SJCRH30 (cell line): Measurements from ENCODE around the gene FAM241A. TPM values are rescaled to one million over a fixed set of nuclear protein-coding genes. Genes with fewer than 3 reads are reported as not detected.
"Not testable (repeated sequence)": the region's sequence is repeated elsewhere in the genome, so short reads cannot be mapped to it uniquely, and the experiment has no call there.

ENCODE experiments used
- DNase-seq, 2 experiments: peaks; one replicate each; pipeline ENCODE4 v3.0.0-alpha.2; 2015 to 2020
- H3K27ac ChIP-seq: fragments of 250-450 bp; sonication (Bioruptor Pico); 2 replicates; pipeline ENCODE4 v1.5.1; 2020; ENCODE audit warnings: mild to moderate bottlenecking, moderate library complexity
- H3K27me3 ChIP-seq: fragments of 250-450 bp; sonication (Bioruptor Pico); 2 replicates; pipeline ENCODE4 v1.5.1; 2020; ENCODE audit warnings: mild to moderate bottlenecking, moderate library complexity
- H3K36me3 ChIP-seq: fragments of 250-450 bp; sonication (Bioruptor Pico); 2 replicates; pipeline ENCODE4 v1.5.1; 2020; ENCODE audit warnings: mild to moderate bottlenecking, moderate library complexity
- H3K4me1 ChIP-seq: fragments of 250-450 bp; sonication (Bioruptor Pico); 2 replicates; pipeline ENCODE4 v1.5.1; 2020; ENCODE audit warnings: mild to moderate bottlenecking, moderate library complexity
- H3K4me3 ChIP-seq: fragments of 250-450 bp; sonication (Bioruptor Pico); 2 replicates; pipeline ENCODE4 v1.5.1; 2020; ENCODE audit warnings: mild to moderate bottlenecking, moderate library complexity
- H3K9me3 ChIP-seq: fragments of 250-450 bp; sonication (Bioruptor Pico); replicated peaks from 2 replicates; pipeline ENCODE4 v1.5.1; 2020; ENCODE audit warnings: mild to moderate bottlenecking, moderate library complexity
- total RNA-seq: library from RNA; depleted of rRNA; stranded (reverse); fragments of >200 nt; shearing (Covaris generic); gene quantifications from 2 replicates; pipeline ENCODE4 v1.2.3, GENCODE V29; 2014

FAM241A gene
- total RNA-seq, 1 experiment from 2014 or later = 0.08 TPM

- Histone ChIP-seq H3K4me1 (no peaks in the 10 kb centered on the region), H3K9me3 (no peaks in the 10 kb centered on the region; the same call in 1 of the 2 replicates), H3K27ac (no peak overlapping the region), H3K4me3 (no peak overlapping the region), H3K27me3 (no peaks in the 10 kb centered on the region), H3K36me3 (no peaks in the 10 kb centered on the region)
- DNase-seq = no peak
Measured at GRCh38 chr4:112147697-112148096, 2.4 kb downstream of the FAM241A start.

DNA sequence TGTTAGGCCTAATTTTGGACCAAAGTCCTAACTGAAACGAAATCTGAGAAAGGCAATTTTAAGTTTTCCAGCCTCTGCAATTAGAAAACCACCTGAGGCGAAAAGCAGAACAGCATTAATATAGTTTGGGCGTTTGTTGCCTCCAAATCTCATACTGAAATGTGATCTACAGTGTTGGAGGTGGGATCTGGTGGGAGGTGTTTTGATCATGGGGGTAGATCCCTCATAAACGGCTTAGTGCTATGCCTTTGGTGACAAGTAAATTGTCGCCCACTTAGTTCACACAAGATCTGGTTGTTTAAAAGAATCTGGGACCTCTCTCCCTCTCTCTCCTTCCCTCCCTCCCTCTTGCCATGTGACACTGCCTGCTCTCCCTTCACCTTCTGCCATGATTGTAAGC is 5.7 kb downstream of the FAM241A start:
- no peaks in the 10 kb centered on the region for H3K36me3 ChIP-seq
- H3K4me3 ChIP-seq = no peak overlapping the region
- no peak for DNase-seq
- no peaks in the 10 kb centered on the region; the same call in 1 of the 2 replicates for H3K9me3 ChIP-seq
- H3K27ac ChIP-seq = no peak overlapping the region
- no peaks in the 10 kb centered on the region for H3K27me3 ChIP-seq
- no peaks in the 10 kb centered on the region for H3K4me1 ChIP-seq

- Histone ChIP-seq H3K9me3 (no peaks in the 10 kb centered on the region; the same call in 1 of the 2 replicates), H3K27me3 (no peaks in the 10 kb centered on the region), H3K36me3 (no peaks in the 10 kb centered on the region), H3K4me1 (no peaks in the 10 kb centered on the region), H3K4me3 (no peak overlapping the region), H3K27ac (no peak overlapping the region)
- DNase-seq = no peak
Measured at GRCh38 chr4:112152521-112152920, 7.3 kb downstream of the FAM241A start.

- no peaks in the 10 kb centered on the region; the same call in 1 of the 2 replicates for H3K9me3 ChIP-seq
- DNase-seq = no peak
- no peak overlapping the region for H3K4me3 ChIP-seq
Measured at GRCh38 chr4:112153211-112153791, 8.0 kb downstream of the FAM241A start.

DNA sequence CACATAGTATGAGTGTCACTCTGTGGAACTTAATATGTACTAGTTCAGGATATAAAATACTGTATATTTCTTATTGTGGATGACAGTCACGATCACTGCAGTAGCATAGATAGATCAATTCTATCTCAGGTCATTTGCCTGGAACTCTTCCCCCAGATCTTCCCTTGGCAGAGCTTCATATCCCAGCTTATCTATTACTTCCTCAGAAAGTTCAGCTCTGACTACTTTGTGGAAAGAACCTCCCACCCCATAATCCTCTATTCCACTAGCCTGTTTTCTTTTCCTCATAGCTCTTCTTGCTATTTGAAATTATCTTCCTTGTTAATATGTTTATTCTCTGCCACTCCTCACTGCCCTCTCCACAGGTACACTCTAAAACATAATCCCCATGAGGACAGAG is 10.9 kb downstream of the FAM241A start:
- no peaks in the 10 kb centered on the region for H3K27me3 ChIP-seq
- H3K27ac ChIP-seq = no peak overlapping the region
- H3K9me3 ChIP-seq = no peaks in the 10 kb centered on the region
- no peak for DNase-seq
- no peak overlapping the region for H3K4me3 ChIP-seq
- H3K36me3 ChIP-seq = no peaks in the 10 kb centered on the region
- H3K4me1 ChIP-seq = no peaks in the 10 kb centered on the region

More at GRCh38 chr4:112153211-112153791, 8.0 kb downstream of the FAM241A start:
- Histone ChIP-seq H3K27ac (no peak overlapping the region), H3K27me3 (no peaks in the 10 kb centered on the region), H3K4me1 (no peaks in the 10 kb centered on the region), H3K36me3 (no peaks in the 10 kb centered on the region)

DNA sequence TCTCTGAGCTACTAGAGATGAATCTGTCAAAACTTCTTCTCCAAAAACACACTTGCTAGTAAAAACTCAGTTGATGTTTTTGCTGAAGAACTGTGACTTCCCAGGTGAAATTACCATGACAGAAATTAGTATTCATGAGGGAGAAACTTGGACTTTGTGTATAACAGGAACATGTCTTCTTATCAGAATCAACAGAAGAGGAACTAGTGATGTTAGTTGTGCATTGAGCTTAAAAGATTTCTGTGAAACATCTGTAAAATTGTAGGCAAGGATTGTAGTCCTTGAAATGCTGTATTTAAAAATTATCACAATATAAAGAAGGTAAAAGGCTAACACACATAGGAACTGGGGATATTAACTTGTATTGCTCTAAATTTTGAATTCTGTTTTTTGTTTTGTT is 11.3 kb downstream of the FAM241A start:
- DNase-seq = no peak
- Histone ChIP-seq H3K27me3 (no peaks in the 10 kb centered on the region), H3K4me1 (no peaks in the 10 kb centered on the region), H3K27ac (no peak overlapping the region), H3K4me3 (no peak overlapping the region), H3K9me3 (no peaks in the 10 kb centered on the region), H3K36me3 (no peaks in the 10 kb centered on the region)

- H3K9me3 ChIP-seq, H3K4me1 ChIP-seq, H3K36me3 ChIP-seq, H3K27me3 ChIP-seq, H3K27ac ChIP-seq, H3K4me3 ChIP-seq, DNase-seq: not testable (repeated sequence)
Measured at GRCh38 chr4:112163706-112164105, 18.5 kb downstream of the FAM241A start.

- no peak overlapping the region for H3K27ac ChIP-seq
- no peak for DNase-seq
Measured at GRCh38 chr4:112167794-112168193, 22.5 kb downstream of the FAM241A start.

DNA sequence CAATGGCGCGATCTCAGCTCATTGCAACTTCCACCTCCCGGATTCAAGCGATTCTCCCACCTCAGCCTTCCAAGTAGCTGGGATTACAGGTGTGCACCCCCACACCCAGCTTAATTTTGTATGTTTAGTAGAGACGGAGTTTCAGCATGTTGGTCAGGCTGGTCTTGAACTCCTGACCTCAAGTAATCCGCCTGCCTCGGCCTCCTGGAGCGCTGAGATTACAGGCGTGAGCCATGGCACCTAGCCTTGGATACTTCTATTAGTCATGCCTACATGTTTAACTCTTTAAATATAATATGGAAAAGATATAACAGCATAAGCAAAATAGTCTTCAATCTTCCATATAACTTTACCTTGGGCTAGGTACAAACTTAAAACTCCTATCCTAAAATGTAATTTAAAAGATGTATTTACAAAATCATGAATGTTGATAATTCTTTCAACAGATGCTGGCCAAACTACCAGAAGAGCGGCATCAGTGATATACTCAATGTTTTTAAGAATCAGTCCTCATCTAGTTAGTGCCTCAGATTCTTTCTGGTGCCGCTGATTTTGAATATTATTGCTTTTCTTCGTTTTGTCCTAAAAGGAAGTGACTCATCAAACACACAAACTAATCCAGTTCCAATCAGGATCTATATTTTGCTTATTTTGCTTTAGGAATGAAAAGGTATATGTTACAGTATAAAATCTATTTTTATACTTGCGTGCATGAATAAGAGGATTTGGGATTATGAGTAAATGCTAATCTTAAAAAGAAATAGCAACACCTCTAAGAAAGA is 23.7 kb downstream of the FAM241A start:
- H3K36me3 ChIP-seq = no peaks in the 10 kb centered on the region
- H3K27me3 ChIP-seq = no peaks in the 10 kb centered on the region
- no peak overlapping the region for H3K27ac ChIP-seq

More at GRCh38 chr4:112167794-112168193, 22.5 kb downstream of the FAM241A start:
- Histone ChIP-seq H3K4me1 (no peaks in the 10 kb centered on the region), H3K4me3 (no peak overlapping the region), H3K27me3 (no peaks in the 10 kb centered on the region), H3K36me3 (no peaks in the 10 kb centered on the region), H3K9me3 (no peaks in the 10 kb centered on the region)

DNA sequence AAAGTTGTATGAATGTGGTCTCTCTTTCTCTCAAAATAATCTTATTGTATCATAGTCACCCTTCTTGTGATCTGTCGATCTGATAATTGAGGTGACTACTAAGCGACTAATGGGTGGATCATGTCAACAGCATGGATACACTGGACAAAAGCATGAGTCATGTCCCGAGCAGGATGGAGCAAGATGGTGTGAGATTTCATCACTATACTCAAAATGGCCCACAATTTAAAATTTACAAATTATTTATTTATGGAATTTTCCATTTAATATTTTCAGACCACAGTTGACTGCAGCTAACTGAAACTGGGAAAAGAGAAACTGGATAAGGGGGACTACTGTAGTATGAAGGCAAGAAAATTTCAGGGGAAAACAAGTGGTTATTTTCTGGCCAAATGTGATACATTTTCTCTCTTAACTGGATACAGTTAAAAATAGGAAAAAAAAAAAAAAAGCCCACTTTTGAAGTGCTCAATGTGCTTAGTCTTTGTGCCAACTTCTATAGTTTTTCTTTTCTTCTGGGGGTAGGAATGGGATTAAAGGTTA is 25.3 kb downstream of the FAM241A start:
- H3K27ac ChIP-seq = no peak overlapping the region
- no peaks in the 10 kb centered on the region for H3K9me3 ChIP-seq
- H3K36me3 ChIP-seq = no peaks in the 10 kb centered on the region
- DNase-seq = peak in 1 of 2 experiments; percentile 15
- H3K27me3 ChIP-seq = no peaks in the 10 kb centered on the region
- H3K4me3 ChIP-seq = no peak overlapping the region
- no peaks in the 10 kb centered on the region for H3K4me1 ChIP-seq

More for the DNA sequence above, 23.7 kb downstream of the FAM241A start:
- no peaks in the 10 kb centered on the region for H3K9me3 ChIP-seq
- DNase-seq = no peak
- no peaks in the 10 kb centered on the region for H3K4me1 ChIP-seq
- no peak overlapping the region for H3K4me3 ChIP-seq

GRCh38 chr4:112171051-112171763 is 26.0 kb downstream of the FAM241A start:
- not testable (repeated sequence) for H3K27me3 ChIP-seq, H3K4me3 ChIP-seq, H3K36me3 ChIP-seq, H3K4me1 ChIP-seq, DNase-seq, H3K27ac ChIP-seq, H3K9me3 ChIP-seq

- Histone ChIP-seq H3K4me1 (no peaks in the 10 kb centered on the region), H3K36me3 (no peaks in the 10 kb centered on the region), H3K4me3 (no peak overlapping the region), H3K9me3 (no peaks in the 10 kb centered on the region), H3K27me3 (no peaks in the 10 kb centered on the region), H3K27ac (no peak overlapping the region)
- DNase-seq = no peak
Measured at GRCh38 chr4:112172180-112172579, 26.9 kb downstream of the FAM241A start.

GRCh38 chr4:112173593-112174558 is 28.6 kb downstream of the FAM241A start:
- H3K27me3 ChIP-seq = no peaks in the 10 kb centered on the region
- no peaks in the 10 kb centered on the region for H3K36me3 ChIP-seq
- no peak overlapping the region for H3K27ac ChIP-seq
- no peak for DNase-seq
- no peaks in the 10 kb centered on the region for H3K4me1 ChIP-seq
- H3K9me3 ChIP-seq = no peaks in the 10 kb centered on the region
- no peak overlapping the region for H3K4me3 ChIP-seq

- H3K36me3 ChIP-seq = no peaks in the 10 kb centered on the region
- H3K9me3 ChIP-seq = no peaks in the 10 kb centered on the region
- H3K4me1 ChIP-seq = no peaks in the 10 kb centered on the region
- no peaks in the 10 kb centered on the region for H3K27me3 ChIP-seq
- H3K27ac ChIP-seq = no peak overlapping the region
- DNase-seq = no peak
- H3K4me3 ChIP-seq = no peak overlapping the region
Measured at GRCh38 chr4:112175840-112176239, 30.6 kb downstream of the FAM241A start.
